Smooth muscle cell (in vitro differentiated cells): ENCODE measurements around the gene SIN3B. TPM values are rescaled to one million over a fixed set of nuclear protein-coding genes. Genes with fewer than 3 reads are reported as not detected.

Experiments
- DNase-seq: peaks from one replicate; lab custom pipeline; 2025; ENCODE audit not compliant: unreplicated experiment; lab: John Stamatoyannopoulos, UW
- H2AFZ ChIP-seq: fragments of 200-600 bp; sonication (generic); 2 replicates; pipeline ENCODE4 v1.6.0; 2016; ENCODE audit warnings: antibody characterized with exemption, low read depth, mild to moderate bottlenecking
- H3F3A ChIP-seq: fragments of 200-600 bp; sonication (generic); 2 replicates; pipeline ENCODE4 v1.6.0; 2017; ENCODE audit warnings: antibody characterized with exemption, low read depth
- H3K27ac ChIP-seq: fragments of 200-600 bp; sonication (generic); 2 replicates; pipeline ENCODE4 v1.5.1; 2016; ENCODE audit warnings: low read depth, mild to moderate bottlenecking
- H3K27me3 ChIP-seq: fragments of 200-600 bp; sonication (generic); 2 replicates; pipeline ENCODE4 v1.6.1; 2016; ENCODE audit warnings: low read depth, mild to moderate bottlenecking
- H3K36me3 ChIP-seq: fragments of 200-600 bp; sonication (generic); 2 replicates; pipeline ENCODE4 v1.5.1; 2016; ENCODE audit warnings: low read depth
- H3K4me1 ChIP-seq: fragments of 200-600 bp; sonication (generic); 2 replicates; pipeline ENCODE4 v1.5.1; 2016; ENCODE audit warnings: low read depth
- H3K4me2 ChIP-seq: fragments of 200-600 bp; sonication (generic); 2 replicates; pipeline ENCODE4 v1.6.0; 2016; ENCODE audit warnings: mild to moderate bottlenecking
- H3K4me3 ChIP-seq: fragments of 200-600 bp; sonication (generic); 2 replicates; pipeline ENCODE4 v1.5.1; 2016; ENCODE audit warnings: mild to moderate bottlenecking
- H3K79me2 ChIP-seq: fragments of 200-600 bp; sonication (generic); 2 replicates; pipeline ENCODE4 v1.6.0; 2016; ENCODE audit warnings: low read depth, mild to moderate bottlenecking
- H3K9ac ChIP-seq: fragments of 200-600 bp; sonication (generic); 2 replicates; pipeline ENCODE4 v1.6.0; 2016; ENCODE audit warnings: low read depth
- H3K9me3 ChIP-seq: fragments of 200-600 bp; sonication (generic); replicated peaks from 2 replicates; pipeline ENCODE4 v1.5.1; 2016; ENCODE audit warnings: low read depth
- H4K20me1 ChIP-seq: fragments of 200-600 bp; sonication (generic); 2 replicates; pipeline ENCODE4 v1.6.0; 2016; ENCODE audit warnings: low read depth
- WGBS: methylation state at CpG from one replicate; pipeline ENCODE4 v1.1.7; 2016; ENCODE audit warnings: low lambda C conversion rate; 5-methylcytosine and 5-hydroxymethylcytosine counted together
- polyA plus RNA-seq: library from polyadenylated mRNA; unstranded; fragments of >200 nt; fragmentation: Nextera tagmentation; extraction: Ambion mirVana; gene quantifications from 2 replicates; pipeline ENCODE4 v1.2.1, GENCODE V29; 2016
- total RNA-seq: library from RNA; depleted of rRNA; stranded (reverse); fragments of >200 nt; gene quantifications from 2 replicates; pipeline ENCODE4 v1.2.3, GENCODE V29; 2014
- TF ChIP-seq, protein P1 (sequence below): fragments of 200-600 bp; sonication (generic); IDR thresholded peaks from 2 replicates; pipeline ENCODE4 v1.5.1; 2017; ENCODE audit warnings: borderline replicate concordance, mild to moderate bottlenecking, antibody characterized with exemption; ENCODE audit not compliant: insufficient read depth, poor library complexity, severe bottlenecking

SIN3B gene
- total and polyA plus RNA-seq, 2 experiments from 2014 or later = 16.5 to 25.1 TPM

- TF ChIP-seq, protein P1, sequence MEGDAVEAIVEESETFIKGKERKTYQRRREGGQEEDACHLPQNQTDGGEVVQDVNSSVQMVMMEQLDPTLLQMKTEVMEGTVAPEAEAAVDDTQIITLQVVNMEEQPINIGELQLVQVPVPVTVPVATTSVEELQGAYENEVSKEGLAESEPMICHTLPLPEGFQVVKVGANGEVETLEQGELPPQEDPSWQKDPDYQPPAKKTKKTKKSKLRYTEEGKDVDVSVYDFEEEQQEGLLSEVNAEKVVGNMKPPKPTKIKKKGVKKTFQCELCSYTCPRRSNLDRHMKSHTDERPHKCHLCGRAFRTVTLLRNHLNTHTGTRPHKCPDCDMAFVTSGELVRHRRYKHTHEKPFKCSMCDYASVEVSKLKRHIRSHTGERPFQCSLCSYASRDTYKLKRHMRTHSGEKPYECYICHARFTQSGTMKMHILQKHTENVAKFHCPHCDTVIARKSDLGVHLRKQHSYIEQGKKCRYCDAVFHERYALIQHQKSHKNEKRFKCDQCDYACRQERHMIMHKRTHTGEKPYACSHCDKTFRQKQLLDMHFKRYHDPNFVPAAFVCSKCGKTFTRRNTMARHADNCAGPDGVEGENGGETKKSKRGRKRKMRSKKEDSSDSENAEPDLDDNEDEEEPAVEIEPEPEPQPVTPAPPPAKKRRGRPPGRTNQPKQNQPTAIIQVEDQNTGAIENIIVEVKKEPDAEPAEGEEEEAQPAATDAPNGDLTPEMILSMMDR = no peak
- Histone ChIP-seq H3K36me3 (no peaks in the 10 kb centered on the region), H2AFZ (no peak overlapping the region), H3K9ac (no peak overlapping the region), H3K79me2 (no peaks in the 10 kb centered on the region), H3K4me1 (no peaks in the 10 kb centered on the region), H4K20me1 (no peaks in the 10 kb centered on the region), H3K27ac (no peak overlapping the region), H3K4me3 (no peak overlapping the region), H3K27me3 (no peaks in the 10 kb centered on the region), H3K4me2 (no peak overlapping the region), H3K9me3 (no peaks in the 10 kb centered on the region), H3F3A (no peaks in the 10 kb centered on the region)
- no peak for DNase-seq
- 98% methylated on average over 47 of the region's 48 CpGs for WGBS
Observed at GRCh38 chr19:16889883-16890460, 60.8 kb downstream of the SIN3B start.

DNA sequence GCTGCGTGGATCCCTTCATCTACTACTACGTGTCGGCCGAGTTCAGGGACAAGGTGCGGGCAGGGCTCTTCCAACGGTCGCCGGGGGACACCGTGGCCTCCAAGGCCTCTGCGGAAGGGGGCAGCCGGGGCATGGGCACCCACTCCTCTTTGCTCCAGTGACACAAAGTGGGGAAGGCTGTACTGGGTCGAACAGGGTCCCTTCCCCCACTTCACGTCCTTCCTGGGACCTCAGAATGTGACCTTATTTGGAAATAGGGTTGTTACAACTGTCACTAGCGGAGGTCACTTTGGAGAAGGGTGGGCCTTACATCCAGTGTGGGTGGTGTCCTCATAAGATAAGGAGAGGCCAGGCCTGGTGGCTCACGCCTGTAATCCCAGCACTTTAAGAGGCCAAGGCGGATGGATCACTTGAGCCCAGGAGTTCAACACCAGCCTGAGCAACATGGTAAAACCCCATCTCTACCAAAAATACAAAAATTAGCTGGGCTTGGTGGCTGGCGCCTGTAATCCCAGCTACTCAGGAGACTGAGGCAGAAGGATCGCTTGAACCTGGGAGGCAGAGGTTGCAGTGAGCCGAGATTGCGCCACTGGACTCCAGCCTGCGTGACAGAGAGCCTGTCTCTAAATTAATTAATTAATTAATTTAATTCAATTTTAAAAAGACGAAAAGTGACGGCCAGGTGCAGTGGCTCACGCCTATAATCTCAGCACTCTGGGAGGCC, 61.4 kb downstream of the SIN3B start:
- Histone ChIP-seq H3K79me2 (no peaks in the 10 kb centered on the region), H4K20me1 (no peaks in the 10 kb centered on the region), H3K27ac (no peak overlapping the region), H3K4me1 (no peaks in the 10 kb centered on the region), H3F3A (no peaks in the 10 kb centered on the region), H3K27me3 (no peaks in the 10 kb centered on the region), H3K4me3 (no peak overlapping the region), H3K36me3 (no peaks in the 10 kb centered on the region), H3K4me2 (no peak overlapping the region), H3K9me3 (no peaks in the 10 kb centered on the region), H3K9ac (no peak overlapping the region), H2AFZ (no peak overlapping the region)
- 84% methylated on average over 24 of the region's 24 CpGs for WGBS
- no peak for DNase-seq
- TF ChIP-seq, protein P1 = no peak

- Histone ChIP-seq H4K20me1 (no peaks in the 10 kb centered on the region), H3K9me3 (no peaks in the 10 kb centered on the region), H3K4me3 (no peak overlapping the region), H3K27me3 (no peaks in the 10 kb centered on the region), H3K4me2 (no peak overlapping the region), H3K27ac (no peak overlapping the region), H3K36me3 (no peaks in the 10 kb centered on the region), H3K4me1 (no peaks in the 10 kb centered on the region), H3K79me2 (no peaks in the 10 kb centered on the region), H2AFZ (no peak overlapping the region), H3K9ac (no peak overlapping the region), H3F3A (no peaks in the 10 kb centered on the region)
- DNase-seq = no peak
- WGBS = 94% methylated on average over 12 of the region's 12 CpGs
- TF ChIP-seq, protein P1 = no peak
Observed at GRCh38 chr19:16891696-16892382, 62.6 kb downstream of the SIN3B start.
